HG03139 (cell line): ENCODE data around the gene FAM50A.
"Not testable (repeated sequence)": the region's sequence is repeated elsewhere in the genome, so short reads cannot be mapped to it uniquely, and the experiment has no call there.

Experiments
- ATAC-seq: cut with Tn5 transposase; IDR thresholded peaks from one replicate; pipeline ENCODE4 v1.9.1; 2021; ENCODE audit not compliant: unreplicated experiment

Gene FAM50A

DNA sequence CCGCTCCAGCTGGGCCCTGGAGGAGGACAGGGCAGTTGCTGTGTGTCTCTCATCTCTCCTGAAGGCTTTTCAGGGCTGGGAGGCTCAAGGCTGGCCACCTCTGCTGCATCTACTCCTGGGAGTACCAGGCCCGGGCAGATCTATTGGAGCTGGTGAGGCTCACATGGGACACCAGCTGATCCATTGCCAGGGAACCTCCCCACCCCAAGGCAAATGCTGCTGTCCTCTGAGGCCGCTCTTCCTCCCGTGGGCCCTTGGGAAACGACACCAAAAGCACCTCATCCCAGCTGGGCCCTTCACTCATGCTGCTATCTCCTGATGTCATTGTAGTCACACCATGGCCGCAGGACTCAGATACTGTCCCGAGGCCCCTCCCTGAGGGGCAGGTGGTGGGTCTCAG is 38.8 kb downstream of the FAM50A start:
- no peak for ATAC-seq

GRCh38 chrX:154483325-154483724 is 39.4 kb downstream of the FAM50A start:
- ATAC-seq, result no peak

- no peak for ATAC-seq
Observed at GRCh38 chrX:154484255-154485149, 40.6 kb downstream of the FAM50A start.

DNA sequence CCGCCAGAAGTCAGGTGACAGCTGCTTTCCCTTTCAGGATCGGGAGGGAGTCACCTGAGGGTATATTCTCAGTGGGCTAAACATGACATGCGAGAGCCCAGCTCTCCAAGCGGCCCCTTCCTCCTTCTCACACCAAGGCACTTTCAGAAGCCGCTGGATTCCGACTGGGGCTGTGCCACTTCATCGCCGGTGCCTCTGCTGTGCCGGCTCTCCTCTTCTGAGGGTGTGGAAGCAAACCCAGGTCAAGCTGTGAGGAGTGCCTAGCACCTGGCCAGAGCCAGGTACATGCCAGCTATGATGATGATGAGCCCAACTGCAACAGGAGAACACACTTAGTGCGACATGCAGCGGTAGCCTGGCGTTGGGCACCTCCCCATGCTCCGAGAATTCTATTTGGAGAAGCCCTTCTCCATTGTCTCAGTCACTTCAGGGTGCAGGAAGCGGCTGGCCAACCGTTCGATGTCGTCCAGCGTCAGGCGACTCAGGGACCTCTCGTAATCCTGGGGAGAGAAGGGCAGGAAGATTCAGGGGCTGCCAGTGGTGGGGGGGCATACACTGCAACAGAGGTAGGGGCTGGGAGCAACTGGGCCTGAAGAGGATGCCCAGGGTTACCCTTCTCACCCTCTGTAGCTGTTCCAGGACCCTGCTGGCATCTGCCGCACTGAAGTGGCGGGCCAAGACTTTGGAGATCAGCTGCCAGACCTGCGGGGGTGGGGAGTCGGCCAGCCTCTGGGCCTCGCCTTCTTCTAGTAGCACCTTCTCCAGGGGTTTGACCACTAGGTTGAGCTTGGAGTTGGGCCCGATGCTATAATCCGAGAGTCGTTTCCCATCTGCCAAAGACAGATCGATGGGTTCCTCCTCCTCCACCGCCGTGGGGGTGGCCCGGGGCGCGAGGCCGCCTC is 41.5 kb downstream of the FAM50A start:
- ATAC-seq, result no peak

GRCh38 chrX:154486052-154486395 is 42.1 kb downstream of the FAM50A start:
- no peak for ATAC-seq

DNA sequence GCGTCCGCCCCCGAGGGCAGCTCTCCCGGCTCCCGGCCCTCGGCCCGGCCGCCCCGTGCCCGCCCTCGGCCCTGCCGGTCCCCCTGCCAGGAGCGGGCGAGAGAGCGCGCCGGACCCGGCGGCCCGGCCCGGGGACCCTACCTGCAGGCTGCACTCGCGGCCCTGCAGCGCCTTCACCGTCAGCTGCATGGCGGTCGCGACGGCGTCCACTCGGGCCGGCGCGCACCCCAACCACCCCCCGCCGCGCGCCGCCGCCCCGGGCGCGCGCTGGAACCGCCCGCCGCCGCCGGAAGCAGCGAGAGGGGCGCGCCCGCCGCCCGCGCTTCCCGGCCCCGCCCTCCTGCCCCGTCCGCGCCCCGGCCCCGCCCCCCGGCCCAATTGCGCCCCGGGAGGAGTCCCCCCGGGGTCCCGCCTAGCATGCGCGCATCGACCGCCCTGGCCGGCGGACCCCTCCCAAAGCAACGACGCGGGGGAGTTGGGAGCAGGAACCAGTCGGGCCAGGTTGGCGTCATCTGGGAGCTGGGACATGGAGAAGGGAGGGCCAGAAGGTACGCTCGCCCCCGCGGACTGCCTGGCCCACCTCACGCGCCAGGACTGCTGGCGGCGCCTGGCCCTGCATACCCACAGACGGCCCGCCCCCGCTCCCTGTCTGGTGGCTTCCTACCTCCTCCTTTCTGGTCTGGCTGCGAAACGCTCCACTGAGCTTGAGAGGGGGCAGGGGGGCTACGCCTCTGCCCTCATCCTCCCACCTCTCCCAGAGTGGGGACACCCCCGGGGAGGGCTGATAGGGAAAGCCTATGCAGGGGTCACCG is 42.7 kb downstream of the FAM50A start, which contains the start of gene UBL4A:
Gene UBL4A, minus strand, starts transcription at position 220 of the 812 bp plus-strand sequence. Its CDS starts 31 bp downstream, at position 189.
- ATAC-seq, result no peak

GRCh38 chrX:154487518-154488290 is 43.8 kb downstream of the FAM50A start:
- ATAC-seq, result no peak

DNA sequence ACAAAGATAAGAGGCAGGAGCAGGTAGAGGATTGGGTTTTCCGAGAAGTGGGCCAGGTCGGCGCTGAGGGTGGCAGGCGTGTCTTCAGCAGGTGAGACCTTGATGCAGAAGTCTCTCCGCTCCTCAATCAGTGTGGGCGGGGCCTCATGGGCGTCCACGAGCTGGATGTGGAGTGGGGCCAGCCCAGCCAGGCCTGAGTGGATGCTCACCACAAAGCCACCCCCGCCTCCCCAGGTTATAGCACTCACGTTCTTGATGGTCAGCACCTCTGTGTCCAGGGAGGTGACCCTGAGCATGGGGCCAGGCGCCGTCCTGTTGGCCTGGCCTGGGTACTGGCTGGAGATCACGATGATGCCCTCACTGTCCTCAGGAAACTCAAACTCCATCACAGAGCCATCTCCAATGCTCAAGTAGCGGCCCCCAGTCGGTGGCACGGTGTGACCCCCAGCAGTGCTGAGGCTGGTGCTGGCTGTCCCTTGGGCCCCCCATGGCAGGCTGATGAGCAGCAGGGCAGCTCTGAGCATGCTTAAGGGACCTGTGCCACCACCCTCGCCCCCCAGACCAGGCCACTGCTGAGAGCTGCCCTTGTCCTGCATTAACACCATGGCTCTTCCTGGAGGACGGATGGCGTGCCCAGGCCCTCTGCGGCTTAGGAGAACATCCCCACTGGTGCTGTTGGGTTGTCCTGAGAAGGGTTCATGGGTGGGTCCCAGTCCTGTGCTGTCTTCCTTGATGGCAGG is 44.6 kb downstream of the FAM50A start:
- no peak for ATAC-seq

DNA sequence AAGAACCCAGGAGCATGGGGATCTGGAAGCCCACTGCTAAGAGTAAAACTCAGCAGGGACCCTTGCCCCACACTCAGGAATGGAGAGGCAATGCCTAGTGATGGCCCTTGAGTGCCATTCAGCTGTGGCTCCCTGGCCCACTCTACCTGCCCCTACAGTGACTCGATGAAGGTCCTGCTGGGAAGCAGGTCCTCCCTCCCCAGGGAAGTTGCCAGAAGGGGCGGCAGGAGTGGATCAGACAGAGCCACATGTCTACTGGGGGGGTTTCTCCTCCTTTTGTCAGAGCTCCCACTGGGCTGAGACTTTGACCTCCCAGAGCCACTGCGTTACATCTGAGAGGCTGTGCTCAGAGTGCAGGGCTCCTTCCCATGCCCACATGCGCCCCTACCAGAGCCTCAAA is 45.2 kb downstream of the FAM50A start:
- no peak for ATAC-seq

- ATAC-seq, result peak; percentile 15
Observed at GRCh38 chrX:154490021-154490413, 46.1 kb downstream of the FAM50A start.

DNA sequence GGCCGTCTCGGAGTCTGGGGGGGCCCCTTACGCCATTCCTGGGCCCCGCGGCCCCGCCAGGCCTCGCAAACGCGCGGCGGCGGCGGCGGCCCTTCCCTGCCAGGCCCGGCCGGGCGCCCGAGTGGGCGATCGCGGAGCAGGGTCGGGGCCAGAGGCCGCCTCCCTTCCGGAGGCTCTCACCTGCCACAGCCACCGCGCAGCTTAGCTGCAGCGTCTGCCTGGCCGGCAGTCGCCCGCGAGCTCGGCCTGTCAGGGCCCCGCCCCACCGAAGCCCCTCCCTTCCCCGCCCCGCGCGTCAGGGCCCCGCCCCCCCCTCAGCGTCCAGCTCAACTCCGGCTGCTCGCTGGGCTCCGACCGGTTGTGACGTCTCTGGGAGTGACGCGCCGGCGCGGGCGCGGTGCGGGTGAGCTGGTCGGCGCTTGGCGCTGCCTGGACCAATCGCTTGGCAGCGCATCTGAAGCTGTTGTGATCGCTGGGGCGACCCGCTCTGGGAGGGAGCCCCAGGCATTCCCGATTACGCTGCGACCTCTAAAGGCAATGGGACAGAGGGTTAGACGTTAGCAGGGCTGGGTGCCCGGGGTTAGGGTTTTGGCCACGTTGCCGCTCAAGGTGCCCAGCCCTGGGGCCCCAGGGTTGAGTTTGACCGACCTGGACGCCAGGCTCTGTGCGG is 46.6 kb downstream of the FAM50A start, which contains the start of gene SLC10A3:
Gene SLC10A3, minus strand, starts transcription at position 216 of the 670 bp plus-strand sequence. CDS start 1,689 bp downstream, outside the sequence.
- ATAC-seq, result peak; percentile 65

DNA sequence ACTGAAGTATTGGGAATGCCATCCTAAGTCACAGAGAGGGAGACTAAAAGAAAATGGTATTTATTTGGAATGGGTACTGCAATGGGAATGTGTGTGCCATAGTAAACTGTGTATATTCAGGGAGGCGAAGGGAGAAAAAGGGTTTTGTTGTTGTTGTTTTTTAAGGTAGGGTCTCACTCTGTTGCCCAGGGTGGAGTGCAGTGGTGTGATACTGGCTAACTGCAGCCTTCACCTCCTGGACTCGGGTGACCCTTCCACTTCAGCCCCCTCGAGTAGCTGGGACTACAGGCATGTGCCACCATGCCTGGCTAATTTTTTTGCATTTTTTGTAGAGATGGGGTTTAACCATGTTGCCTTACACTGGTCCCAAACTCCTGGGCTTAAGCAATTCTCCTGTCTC is 50.8 kb downstream of the FAM50A start:
- no peak for ATAC-seq

DNA sequence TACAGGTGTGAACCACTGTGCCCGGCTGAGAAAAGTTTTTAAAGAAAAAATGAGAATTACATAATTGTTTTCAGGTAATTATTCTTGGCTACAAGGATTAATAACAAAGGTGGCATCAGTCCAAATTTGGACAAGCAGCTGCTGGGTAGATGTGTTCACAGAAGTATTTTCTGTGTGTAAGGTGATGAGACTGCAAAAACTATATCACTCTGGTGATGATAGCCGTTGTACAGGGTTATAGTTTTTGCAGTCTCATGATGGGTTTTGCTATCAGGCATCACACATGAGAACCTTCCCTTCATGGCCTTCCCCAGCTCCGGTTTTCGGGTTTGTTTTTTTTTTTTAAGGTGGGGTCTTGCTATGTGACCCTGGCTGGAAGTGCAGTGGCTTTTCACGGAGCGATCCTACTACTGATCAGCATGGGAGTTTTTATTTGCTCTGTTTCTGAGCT is 51.6 kb downstream of the FAM50A start:
- ATAC-seq, result no peak

- not testable (repeated sequence) for ATAC-seq
Observed at GRCh38 chrX:154496591-154497137, 52.7 kb downstream of the FAM50A start.
